ENCODE measurements around the gene C12orf57. TPM values are rescaled to one million over a fixed set of nuclear protein-coding genes. Genes with fewer than 3 reads are reported as not detected.

C12orf57 gene
- polyA plus RNA-seq, 1 experiment = 359 TPM

DNA sequence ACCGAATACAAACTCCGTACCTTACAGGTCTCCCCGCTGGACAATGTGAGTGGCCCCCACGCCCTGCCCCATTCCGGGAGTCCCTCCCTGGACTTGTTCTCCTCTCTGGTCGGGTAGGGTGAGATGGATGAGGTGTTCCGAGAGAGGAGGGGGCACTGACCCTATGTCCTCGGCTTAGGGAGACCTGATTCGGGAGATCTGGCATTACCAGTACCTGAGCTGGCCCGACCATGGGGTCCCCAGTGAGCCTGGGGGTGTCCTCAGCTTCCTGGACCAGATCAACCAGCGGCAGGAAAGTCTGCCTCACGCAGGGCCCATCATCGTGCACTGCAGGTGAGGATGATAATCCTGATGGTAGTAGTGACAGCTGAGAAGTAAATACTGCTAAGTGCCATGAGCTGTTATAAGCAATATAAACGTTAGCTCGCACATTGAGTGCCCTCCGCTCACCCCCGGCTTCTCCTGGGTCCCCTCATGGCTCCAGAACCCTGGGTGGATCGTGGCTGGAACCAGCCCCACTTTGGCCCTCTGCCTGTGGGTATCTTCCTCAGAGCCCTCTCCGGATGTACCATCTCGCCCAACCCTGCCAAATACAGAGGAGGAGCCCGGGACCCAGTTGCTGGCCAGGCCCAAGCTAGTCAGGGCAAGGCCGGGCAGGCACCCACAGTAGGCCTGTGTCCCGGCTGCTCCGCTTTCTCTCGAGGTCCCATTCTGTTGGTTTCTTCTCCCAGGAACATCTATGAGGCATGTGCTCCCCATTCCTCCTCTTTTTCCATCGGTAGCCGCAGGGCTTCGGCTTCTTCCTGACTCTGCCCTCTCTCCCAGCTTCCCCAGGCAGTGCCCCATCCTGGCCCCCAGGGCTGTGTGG is 14.2 kb downstream of the C12orf57 start:
- H3K27me3 ChIP-seq (ENCODE audit: control insufficient read depth, insufficient read depth, low read length) = no peaks in the 10 kb centered on the region
- no peaks in the 10 kb centered on the region for H3K9me3 ChIP-seq (ENCODE audit: control insufficient read depth, insufficient read depth, low read length)
- no peak for TF ChIP-seq CTCF (IDR thresholded peaks at IDR 0.05; ENCODE audit: low read depth, low read length)
- ChIA-PET CTCF (interaction anchor here (0.9 kb wide), 1 partner anchor 67 kb away, joined by 3 read pairs; no protein-coding TSS in a partner anchor), POLR2A (no interaction called here)
- no peak overlapping the region for H3K4me3 ChIP-seq (ENCODE audit: low read depth, low read length)
- no peak for DNase-seq (ENCODE audit: low read depth, low spot score)
- H3K27ac ChIP-seq (ENCODE audit: low read depth, low read length) = no peak overlapping the region

- no peak for DNase-seq (ENCODE audit: low read depth, low spot score)
- H3K27ac ChIP-seq (ENCODE audit: low read depth, low read length) = no peak overlapping the region
- no peaks in the 10 kb centered on the region for H3K27me3 ChIP-seq (ENCODE audit: control insufficient read depth, insufficient read depth, low read length)
- ChIA-PET POLR2A (no interaction called here), CTCF (interaction anchor here (0.9 kb wide), 1 partner anchor 67 kb away, joined by 3 read pairs; no protein-coding TSS in a partner anchor)
- no peaks in the 10 kb centered on the region for H3K9me3 ChIP-seq (ENCODE audit: control insufficient read depth, insufficient read depth, low read length)
- H3K4me3 ChIP-seq (ENCODE audit: low read depth, low read length) = no peak overlapping the region
- no peak for TF ChIP-seq CTCF (IDR thresholded peaks at IDR 0.05; ENCODE audit: low read depth, low read length)
Measured at GRCh38 chr12:6958609-6959057, 14.8 kb downstream of the C12orf57 start.

- Histone ChIP-seq H3K4me3 (ENCODE audit: low read depth, low read length) (no peak overlapping the region), H3K27me3 (ENCODE audit: control insufficient read depth, insufficient read depth, low read length) (no peaks in the 10 kb centered on the region), H3K27ac (ENCODE audit: low read depth, low read length) (no peak overlapping the region), H3K9me3 (ENCODE audit: control insufficient read depth, insufficient read depth, low read length) (no peaks in the 10 kb centered on the region)
- ChIA-PET CTCF (interaction anchor here (0.9 kb wide), 1 partner anchor 68 kb away, joined by 3 read pairs; no protein-coding TSS in a partner anchor), POLR2A (no interaction called here)
- DNase-seq (ENCODE audit: low read depth, low spot score) = no peak
- no peak for TF ChIP-seq CTCF (IDR thresholded peaks at IDR 0.05; ENCODE audit: low read depth, low read length)
Measured at GRCh38 chr12:6959058-6959804, 15.4 kb downstream of the C12orf57 start.

DNA sequence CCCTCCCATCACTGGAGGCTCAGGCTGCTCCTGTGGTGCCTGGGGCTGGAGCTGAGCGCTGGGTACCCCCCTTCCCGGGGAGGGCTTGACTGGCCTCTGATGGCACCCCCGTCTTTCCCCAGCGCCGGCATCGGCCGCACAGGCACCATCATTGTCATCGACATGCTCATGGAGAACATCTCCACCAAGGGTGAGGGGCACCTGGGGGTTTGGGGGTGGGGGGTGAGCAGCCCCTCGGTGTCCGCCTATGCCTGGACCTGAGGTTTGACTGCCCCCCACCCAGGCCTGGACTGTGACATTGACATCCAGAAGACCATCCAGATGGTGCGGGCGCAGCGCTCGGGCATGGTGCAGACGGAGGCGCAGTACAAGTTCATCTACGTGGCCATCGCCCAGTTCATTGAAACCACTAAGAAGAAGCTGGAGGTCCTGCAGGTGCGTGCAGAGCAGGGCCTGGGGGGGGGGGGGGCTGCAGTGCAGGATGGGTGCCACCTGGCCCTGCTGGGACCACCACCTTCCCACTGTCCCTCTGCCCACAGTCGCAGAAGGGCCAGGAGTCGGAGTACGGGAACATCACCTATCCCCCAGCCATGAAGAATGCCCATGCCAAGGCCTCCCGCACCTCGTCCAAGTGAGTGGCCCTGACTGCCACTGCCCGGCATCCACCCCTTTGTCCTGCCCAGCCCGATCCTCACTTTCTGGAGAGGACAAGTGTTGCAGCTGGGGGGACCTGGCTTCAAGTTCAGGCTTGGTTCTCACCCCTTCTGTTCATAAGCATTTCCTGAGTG is 16.2 kb downstream of the C12orf57 start:
- no peak overlapping the region for H3K27ac ChIP-seq (ENCODE audit: low read depth, low read length)
- H3K9me3 ChIP-seq (ENCODE audit: control insufficient read depth, insufficient read depth, low read length) = no peaks in the 10 kb centered on the region
- no peak for TF ChIP-seq CTCF (IDR thresholded peaks at IDR 0.05; ENCODE audit: low read depth, low read length)
- H3K27me3 ChIP-seq (ENCODE audit: control insufficient read depth, insufficient read depth, low read length) = no peaks in the 10 kb centered on the region
- ChIA-PET CTCF (interaction anchor here (2.5 to 3.0 kb wide), 2 partner anchors 14 to 21 kb away, joined by 8 to 18 read pairs; partner anchors contain the start of gene C12orf57), POLR2A (interaction anchor here (1.0 to 2.9 kb wide), 2 partner anchors 16 to 35 kb away, joined by 3 to 22 read pairs; partner anchors contain the start of genes C12orf57 and RNU7-1)
- no peak for DNase-seq (ENCODE audit: low read depth, low spot score)
- no peak overlapping the region for H3K4me3 ChIP-seq (ENCODE audit: low read depth, low read length)
